HG02678 (cell line): ENCODE results near the gene COL20A1.

Source experiments
- ATAC-seq: cut with Tn5 transposase; IDR thresholded peaks from one replicate; pipeline ENCODE4 v1.9.1; 2021; ENCODE audit warnings: mild to moderate bottlenecking, moderate library complexity; ENCODE audit not compliant: unreplicated experiment

COL20A1 gene

DNA sequence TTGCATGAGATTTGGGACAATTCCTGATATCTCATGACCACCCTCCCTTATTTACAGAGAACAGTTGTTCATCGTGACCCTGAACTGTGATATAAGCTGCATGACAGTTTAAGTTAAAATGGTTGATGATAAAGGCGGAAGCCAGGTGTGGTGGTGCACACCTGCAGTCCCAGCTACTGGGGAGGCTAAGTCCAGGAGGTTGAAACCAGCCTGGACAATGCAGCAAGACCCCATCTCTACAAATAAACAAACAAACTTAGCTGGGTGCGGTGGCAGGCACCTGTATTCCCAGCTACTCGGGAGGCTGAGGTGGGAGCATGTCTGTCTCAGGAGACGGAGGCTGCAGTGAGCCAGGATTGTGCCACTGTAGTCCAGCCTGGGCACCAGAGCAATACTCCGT is 24.1 kb downstream of the COL20A1 start:
- no peak for ATAC-seq

DNA sequence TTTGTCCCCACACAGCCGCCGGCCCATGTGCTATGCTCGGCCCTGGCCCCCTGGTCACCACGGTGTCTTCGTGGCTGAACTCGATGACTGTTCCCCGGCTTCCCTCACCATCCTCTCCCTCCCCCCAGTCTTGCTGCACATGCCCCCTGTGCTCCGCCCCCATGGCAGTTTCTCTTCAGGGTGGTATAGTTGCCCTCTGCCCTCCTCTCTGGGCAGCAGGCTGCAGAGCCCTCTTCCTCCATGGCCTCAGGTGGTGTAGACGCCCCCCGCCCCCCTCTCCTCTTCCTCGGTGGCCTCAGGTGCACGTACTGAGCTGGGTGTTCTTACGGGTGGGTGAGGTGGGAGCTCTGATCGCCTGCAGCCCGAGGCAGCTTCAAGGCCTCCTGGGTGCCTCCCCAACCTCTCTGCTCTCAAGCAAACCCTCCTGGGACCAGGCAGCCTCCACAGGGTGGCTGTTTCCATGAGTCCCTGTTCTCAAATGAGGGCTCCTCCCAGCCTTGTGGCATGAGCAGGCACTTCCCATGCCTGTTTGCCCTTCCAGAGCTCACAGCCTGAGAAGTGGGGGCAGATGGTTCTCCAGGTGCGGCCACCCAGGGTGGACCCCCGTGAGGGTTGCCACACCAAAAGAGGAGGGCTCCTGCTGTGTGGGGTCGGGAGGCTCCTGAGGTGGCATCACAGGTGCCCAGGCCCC is 24.8 kb downstream of the COL20A1 start:
- no peak for ATAC-seq

DNA sequence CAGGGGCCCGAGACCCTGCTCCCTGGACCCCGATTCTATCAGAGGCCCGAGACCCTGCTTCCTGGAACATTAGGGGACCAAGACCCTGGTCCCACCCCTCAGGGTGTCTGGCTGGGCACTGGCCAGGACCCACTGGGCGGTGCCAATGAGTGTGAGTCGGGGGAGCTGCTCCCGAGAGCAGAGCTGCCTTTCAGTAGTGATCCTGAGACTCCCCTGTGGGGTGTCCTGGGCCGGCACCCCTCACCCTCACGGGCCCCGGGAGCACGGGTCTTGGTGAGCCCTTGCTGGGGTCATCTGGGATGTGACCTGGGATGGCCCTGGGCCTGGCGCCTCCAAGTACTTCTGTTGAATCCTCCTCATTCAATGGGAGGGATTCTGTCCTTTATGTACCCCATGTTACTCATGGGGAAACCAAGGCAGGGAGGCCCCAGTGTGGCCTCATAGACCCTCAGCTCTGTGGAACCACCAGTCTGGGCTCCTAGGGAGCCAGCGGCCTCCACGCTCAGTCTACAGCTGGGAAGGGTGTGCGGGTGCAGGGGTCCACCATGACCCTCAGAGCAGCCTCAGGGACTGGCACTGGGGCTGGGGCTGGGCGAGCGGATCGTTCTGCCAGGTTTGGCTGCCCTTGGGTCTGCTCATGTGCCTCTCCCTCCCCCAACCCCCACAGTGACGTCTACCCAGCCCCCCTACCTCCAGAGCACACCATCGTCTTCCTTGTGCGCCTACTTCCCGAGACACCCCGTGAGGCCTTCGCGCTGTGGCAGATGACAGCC is 25.6 kb downstream of the COL20A1 start:
- ATAC-seq: no peak

DNA sequence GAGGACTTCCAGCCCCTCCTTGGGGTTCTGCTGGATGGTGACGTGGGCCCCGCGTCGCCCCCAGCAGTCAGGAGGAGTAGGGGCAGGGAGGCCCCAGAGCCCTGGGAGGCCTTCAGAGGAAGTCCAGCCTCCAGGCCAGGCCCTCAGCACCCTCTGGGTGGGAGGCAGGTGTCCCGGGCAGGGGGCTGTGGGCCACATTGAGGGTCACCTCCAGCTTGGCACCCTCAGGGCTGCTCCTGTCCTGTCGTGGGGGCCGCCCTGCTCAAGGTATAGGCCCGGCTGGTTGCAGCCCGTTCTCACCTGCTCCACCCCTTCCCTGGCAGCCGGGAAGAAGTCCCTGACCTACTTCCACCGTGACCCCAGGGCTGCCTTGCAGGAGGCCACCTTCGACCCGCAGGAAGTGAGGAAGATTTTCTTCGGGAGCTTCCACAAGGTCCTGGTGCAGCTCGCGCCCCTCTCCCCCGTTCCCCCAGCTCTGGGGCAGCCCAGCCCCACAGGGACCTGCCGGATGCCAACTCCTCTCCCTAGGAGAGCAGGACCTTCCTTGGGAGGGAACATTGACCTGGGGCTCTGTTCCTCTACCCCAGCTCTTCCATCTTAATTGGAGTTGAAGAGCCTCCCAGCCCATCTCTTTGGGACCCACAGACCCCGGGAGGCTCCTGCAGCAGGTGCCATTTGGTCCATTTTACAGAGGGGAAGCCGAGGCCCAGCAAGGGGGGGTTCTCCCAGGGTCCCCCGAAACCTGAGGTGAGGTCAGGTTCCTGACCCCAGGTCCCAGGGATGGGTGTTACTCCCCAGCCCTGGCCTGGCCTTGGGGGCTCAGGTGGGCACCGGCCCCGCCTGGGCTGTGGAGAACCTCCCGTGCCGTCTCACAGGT is 26.4 kb downstream of the COL20A1 start:
- ATAC-seq: no peak

DNA sequence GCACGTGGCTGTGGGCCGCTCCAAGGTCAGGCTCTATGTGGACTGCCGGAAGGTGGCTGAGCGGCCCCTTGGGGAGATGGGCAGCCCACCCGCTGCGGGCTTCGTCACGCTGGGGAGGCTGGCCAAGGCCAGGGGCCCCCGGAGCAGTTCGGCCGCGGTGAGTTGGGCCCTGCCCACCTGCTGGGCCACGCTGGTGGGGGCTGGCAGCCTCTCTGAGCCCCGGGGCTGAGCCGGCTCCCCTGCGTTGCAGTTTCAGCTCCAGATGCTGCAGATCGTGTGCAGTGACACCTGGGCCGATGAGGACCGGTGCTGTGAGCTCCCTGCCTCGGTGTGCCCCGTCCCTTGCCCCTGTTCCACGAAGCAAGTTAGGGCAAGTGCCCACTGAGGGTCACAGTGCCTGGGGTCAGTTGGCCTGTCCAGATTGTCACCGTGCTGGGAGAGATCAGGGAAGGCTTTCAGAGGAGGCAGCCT is 27.1 kb downstream of the COL20A1 start:
- ATAC-seq: no peak

DNA sequence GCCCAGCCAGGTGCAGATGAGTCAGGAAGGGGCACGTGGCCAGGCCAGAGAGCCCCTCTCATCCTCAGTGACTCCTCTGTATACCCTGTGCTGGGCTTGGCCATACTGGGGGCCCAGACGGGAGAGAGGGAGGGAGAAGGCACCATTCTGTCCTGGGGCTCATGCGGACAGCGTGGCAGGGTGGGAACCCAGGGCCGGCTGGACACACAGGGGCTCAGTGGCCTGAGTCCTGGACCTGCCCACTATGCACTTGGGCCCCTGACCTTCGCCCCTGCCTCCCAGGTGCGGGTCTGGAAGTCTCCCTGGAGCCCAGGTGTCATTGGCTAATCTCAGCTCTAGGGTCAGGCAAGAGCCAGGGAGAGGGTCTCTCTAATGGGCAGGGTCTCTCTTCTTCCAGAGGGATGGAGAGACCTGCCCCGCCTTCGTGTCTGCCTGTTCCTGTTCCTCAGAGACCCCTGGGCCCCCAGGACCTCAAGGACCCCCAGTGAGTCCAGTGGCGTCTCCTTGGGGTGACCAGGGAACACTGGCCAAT is 27.7 kb downstream of the COL20A1 start:
- no peak for ATAC-seq

DNA sequence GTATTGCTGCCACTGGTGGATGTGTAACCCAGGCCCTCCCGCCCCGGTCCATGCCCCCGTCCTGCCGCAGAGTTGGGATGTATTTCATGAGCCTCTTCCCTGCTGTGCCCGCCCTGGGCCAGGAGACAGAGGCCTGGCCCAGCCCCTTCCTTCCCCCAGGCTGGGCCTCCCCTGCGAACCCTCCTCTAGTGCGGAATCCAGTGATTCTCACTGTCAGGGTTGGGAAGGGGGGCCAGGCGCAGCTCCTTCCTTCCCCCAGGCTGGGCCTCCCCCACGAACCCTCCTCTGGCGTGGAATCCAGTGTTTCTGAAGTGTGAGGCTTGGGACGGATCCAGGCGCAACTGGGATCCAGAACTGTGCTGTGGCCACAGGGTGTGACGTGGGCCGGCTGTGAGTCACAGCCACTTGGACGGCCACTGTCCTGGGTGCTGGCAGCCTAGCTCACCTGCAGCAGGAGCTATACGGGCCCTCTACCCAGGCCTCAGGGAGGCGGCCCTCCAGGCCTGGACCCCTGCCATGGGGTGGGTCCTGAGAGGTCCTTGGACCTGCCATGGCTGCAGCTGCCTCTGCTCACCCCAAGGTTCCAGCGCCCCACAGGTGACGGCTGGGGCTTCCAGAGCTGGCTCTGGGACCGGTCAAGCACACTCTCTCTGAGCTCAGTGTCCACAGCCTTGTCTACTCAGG is 28.3 kb downstream of the COL20A1 start:
- ATAC-seq: no peak

DNA sequence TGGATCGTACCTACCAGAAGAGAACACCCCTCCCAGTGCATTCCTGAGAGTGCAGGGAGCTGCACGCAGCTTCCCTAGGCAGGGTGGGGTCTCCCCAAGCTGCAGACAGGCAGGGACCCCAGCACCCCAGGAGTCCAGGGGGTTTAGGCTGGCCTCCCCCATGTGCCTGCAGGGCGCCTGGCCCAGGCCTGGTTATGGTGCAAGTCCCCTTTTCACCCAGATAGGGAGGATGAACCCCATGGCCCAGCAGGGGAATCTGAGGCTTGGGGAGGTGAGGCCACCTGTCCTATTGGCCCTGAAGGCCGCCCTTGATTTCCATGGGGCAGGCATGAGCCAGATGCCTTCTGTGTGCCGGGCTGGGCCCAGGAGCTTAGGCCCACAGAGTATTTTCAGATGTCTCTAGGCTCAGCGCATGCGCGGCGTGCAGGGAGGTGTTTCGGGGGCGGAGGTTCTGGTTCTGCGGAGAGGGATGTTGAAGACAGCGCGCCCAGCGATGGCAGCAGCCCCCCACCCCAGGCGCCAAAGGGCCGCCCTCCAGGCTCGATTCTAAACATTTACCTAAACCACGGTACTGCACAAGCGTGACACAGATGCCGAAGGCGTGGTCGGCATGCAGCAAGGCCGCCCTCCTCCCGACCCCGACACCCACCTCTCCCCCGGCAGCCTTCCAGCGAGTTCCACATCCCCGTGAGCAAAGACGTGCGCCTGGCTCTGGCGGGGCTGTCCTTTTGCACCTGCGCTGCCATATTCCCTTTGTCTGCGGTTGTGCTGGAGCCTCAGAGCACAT is 29.4 kb downstream of the COL20A1 start:
- ATAC-seq: no peak

DNA sequence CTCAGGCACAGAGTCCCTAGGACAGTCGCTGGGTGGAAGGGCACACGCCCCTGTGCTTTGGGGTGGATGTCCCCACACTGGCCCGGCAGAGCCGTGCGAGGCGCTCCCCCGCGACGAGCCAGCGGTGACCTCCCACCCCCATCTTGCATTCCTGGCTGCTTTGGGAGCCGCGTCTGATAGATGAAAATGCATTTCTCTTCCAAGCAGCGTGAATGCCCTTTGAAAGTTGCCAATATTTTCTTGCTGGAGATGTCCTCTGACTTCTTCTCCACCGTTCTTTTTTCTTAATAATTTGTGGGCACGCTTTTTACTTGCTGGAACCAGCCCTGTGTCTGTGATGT is 29.9 kb downstream of the COL20A1 start:
- ATAC-seq: no peak

DNA sequence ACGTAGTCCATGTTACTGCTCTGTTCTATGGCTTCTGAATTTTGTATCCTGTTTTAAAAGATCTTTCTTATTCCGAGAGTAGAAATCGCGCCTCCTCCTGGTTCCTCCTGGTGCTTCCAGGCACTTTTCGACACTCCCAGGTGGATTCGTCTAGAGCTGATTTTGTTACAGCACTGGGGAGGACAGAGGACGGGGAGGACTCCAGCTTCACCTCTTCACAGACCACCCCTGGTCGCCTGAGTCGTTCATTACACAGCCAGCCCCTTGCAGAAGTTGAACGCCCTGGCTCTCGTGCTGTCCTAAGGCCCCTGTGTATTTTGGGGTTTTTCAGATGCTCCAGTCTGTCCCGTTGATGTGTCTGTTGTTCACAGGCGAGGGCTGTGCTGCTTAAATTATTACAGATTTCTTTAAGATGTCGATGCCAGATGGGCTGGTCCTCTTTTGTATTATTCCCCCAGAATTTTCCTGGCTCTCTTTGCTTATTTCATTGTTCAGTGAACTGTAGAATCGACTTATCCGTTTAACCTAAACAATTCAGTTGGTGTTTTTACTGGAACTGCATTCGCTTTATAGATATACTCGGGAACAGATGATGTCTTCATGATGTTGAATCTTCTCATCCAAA is 30.5 kb downstream of the COL20A1 start:
- no peak for ATAC-seq

DNA sequence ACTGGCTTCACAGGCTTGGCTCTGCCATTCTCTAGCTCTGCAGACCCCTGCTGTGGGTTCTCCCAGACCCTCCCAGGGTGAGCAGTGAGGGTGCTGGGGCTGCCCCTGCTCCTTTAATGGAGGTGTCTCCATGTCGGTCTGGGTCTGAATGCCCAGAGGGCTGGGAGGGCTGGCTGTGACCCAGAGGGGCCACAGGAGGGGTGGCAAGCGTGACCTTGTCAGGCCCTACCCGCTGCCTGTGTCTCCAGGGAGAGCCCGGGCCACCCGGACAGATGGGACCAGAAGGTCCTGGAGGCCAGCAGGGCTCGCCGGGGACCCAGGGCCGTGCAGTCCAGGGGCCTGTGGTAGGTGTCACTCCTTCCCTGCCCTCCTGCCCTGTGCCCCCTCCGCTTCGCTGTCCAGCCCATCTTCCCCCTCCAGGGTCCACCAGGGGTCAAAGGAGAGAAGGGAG is 32.1 kb downstream of the COL20A1 start:
- no peak for ATAC-seq

DNA sequence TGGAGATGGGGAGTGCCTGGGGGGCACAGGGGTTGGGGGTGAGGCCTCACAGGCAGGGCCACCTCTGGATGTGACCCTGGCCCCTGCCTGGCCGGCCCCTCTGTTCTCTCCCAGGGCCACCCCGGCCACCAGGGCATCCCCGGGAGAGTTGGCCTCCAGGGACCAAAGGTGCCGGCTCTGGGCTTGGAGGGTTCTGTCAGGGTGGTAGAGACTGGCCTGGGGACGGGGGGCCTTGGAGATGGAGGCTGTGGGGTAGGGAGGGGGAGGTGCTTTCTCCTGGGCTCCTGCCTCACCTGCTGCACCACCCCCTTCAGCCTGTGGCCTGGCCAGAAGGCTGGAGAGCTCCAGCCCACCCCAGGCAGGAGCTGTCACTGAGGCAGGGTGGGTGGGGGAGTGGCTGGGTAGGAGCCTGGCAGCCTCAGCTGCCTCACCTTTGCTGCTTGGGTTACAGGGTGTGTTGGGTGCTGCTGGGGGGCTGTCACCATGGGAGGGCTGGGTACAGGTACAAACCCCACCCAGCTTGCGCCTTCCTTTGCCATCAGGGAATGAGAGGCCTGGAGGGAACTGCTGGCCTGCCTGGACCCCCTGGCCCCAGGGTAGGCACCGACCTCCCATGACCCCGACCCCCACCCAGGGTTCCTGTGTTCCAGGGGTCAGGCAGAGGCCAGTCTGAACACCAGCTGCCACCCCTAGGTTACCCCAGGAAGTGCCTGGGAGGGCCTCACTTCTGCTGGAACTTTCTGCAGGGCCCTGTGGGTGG is 32.7 kb downstream of the COL20A1 start:
- no peak for ATAC-seq

DNA sequence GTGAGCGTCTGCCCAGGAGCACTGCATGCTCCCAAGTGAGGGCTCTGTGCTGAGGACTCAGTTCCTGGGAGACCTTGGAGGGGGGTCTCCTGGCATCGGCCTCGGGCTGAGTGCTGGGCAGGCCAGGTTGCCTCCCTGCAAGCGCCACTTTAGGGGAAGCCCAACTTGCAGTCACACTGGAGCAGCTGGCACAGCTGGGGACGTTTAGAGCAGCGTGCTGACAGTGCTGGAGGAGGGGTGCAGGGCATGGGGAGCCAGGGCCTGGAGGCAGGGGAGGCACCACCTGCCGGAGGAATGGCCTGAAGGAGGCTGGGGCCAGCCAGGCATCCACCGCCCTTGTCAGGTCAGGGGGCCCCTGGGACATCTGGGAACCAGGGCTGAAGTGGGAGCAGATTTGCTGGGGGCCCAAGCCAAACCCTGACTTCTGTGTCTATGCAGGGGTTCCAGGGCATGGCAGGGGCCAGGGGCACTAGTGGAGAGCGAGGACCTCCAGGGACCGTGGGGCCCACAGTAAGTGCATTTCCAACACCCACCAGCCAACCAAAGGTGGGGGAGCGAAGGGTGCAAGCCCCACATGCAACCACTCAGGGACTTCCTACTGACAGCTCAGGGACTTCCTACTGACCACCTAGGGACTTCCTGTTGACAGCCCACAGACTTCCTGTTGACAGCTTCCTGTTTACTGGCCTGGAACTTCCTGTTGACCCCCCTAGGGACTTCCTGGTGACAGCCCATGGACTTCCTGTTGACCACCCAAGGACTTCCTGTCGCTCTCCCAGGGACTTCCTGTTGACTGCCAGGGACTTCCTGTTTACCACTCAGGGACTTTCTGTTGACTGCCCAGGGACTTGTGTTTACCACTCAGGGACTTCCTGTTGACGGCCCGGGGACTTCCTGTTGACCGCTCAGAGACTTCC is 33.6 kb downstream of the COL20A1 start:
- no peak for ATAC-seq

DNA sequence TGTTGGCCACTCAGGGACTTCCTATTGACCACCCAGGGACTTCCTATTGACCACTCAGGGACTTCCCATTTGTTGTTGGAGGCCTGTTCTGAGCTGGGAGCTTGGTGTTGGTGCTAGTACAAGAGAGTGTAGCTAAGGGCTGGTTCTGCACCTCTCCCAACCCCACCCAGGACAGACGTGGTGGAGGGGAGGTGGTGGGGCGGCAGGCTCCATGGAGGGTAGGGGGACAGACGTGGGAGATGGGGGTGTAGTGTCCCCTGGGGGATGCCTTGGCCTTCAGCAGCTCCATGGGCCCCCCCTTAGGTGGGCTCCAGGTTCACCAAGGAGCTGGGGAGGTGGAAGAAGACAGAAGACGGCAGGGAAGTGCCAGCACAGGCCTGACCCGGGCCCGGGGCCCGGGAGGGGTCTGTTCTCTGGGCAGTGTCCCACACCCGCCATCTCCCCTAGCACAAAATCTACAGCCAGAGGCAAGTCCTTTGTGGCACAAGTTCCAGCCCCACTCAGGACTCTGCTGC is 34.3 kb downstream of the COL20A1 start:
- ATAC-seq: no peak

DNA sequence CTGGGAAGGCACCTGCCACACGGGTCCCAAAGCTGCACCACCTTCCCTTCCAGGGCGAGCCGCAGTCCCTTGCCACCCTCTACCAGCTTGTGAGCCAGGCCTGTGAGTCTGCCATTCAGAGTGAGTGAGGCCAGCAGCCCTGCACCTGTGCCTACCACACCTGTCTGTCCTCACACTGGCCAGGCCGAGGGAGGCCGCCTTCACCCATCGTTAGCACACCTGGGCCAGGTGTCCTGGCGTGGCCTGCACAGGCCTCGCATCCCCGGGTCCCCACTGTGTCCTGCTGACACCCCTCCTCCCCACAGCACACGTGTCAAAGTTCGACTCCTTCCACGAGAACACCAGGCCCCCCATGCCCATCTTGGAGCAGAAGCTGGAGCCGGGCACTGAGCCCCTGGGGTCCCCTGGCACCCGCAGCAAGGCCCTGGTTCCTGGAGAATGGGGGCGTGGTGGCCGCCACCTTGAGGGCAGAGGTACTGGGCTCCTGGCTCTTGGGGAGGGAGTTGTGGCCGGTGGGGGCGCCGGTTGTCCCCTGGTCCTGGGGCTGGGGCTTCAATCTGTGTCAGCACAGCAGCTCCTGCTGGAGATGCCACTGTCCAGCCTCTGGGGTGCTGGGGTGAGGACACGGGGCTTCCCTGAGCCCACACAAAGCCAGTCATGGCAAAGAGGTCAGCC is 35.2 kb downstream of the COL20A1 start:
- ATAC-seq: no peak

DNA sequence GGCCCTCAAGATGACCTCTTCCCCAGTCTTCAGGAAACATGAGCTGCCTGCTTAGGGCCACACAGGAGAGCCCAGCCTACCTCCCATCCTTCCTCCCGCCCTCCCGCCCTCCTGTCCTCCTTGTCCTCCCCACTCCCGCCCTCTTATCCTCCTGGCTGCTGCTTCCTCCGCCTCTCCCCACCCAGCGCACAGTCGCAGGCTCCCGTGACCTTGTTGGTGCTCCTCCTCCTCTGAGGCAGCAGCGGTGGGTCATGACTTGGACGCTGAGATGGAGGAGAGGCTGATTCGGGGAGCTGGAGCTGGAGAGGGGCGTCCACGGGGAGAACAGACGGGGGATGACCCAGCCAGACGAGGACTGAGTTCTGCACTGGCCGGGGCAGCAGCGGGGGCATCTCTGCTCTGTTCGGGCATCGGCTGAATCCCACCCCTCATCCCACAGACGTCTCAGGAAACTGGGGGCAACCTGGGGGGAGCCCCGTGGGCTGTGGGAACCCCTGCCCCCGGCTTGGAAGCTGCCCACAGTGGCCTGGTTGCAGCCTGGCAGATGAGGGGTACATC is 35.8 kb downstream of the COL20A1 start:
- ATAC-seq: no peak
